Spleen (tissue), 13 donors: ENCODE measurements around the gene NPB. TPM values are rescaled to one million over a fixed set of nuclear protein-coding genes. Genes with fewer than 3 reads are reported as not detected.

Experiments
- DNase-seq: peaks from one replicate; pipeline ENCODE4 v3.0.0-alpha.2; 2020
- H3K27ac ChIP-seq, 8 donors: fragments of 200-600 bp; sonication (generic) in 7 of 8; 1 replicate in 4 of 8; 2 replicates in 4 of 8; pipeline versions ENCODE4 v1.5.0 to v1.8.0; 2016 to 2021; ENCODE audit warnings: inconsistent platforms in 4 of 8, mild to moderate bottlenecking in 4 of 8, moderate library complexity in 1 of 8
- H3K27me3 ChIP-seq, 7 donors: fragments of 200-600 bp; sonication (generic) in 6 of 7; replicated peaks in 1 of 7; 1 replicate in 4 of 7; 2 replicates in 3 of 7; pipeline versions ENCODE4 v1.5.0 to v1.8.0; 2016 to 2021; ENCODE audit warnings: inconsistent platforms in 3 of 7, mild to moderate bottlenecking in 1 of 7
- H3K36me3 ChIP-seq, 6 donors: fragments of 200-600 bp; sonication (generic) in 5 of 6; 1 replicate in 4 of 6; 2 replicates in 2 of 6; pipeline versions ENCODE4 v1.5.0 to v1.8.0; 2016 to 2021; ENCODE audit warnings: inconsistent platforms in 2 of 6
- H3K4me1 ChIP-seq, 6 donors: fragments of 200-600 bp; sonication (generic) in 5 of 6; 1 replicate in 3 of 6; 2 replicates in 3 of 6; pipeline versions ENCODE4 v1.5.0 to v1.8.0; 2016 to 2021; ENCODE audit warnings: inconsistent platforms in 3 of 6
- H3K4me3 ChIP-seq, 8 donors: fragments of 200-600 bp; sonication (generic) in 7 of 8; 1 replicate in 4 of 8; 2 replicates in 4 of 8; pipeline versions ENCODE4 v1.5.0 to v1.8.0; 2016 to 2021; ENCODE audit warnings: inconsistent platforms in 4 of 8, mild to moderate bottlenecking in 4 of 8, moderate library complexity in 2 of 8
- H3K9me3 ChIP-seq, 8 donors: fragments of 200-600 bp; sonication (generic) in 7 of 8; 1 replicate in 4 of 8; 2 replicates in 4 of 8; pipeline versions ENCODE4 v1.5.0 to v1.8.0; 2016 to 2021; ENCODE audit warnings: inconsistent platforms in 4 of 8
- POLR2A ChIP-seq, 3 donors: fragments of 450-650 bp; IDR thresholded peaks; one replicate each; pipeline ENCODE4 v1.5.1; 2017; ENCODE audit warnings: antibody characterized with exemption in 3 of 3, mild to moderate bottlenecking in 1 of 3
- POLR2AphosphoS5 ChIP-seq, 3 donors: sonication (generic); formaldehyde crosslinking; IDR thresholded peaks; one replicate each; pipeline ENCODE4 v1.5.1; 2017; ENCODE audit warnings: antibody characterized with exemption in 3 of 3
- WGBS, 5 donors: extraction: QIAGEN DNeasy Blood & Tissue Kit in 3 of 5; methylation state at CpG; one replicate each; pipeline versions ENCODE4 v1.1.5 to v1.1.7; 2013 to 2018; 5-methylcytosine and 5-hydroxymethylcytosine counted together
- intact Hi-C: fragments of 100-400 bp; cut with DNase I; formaldehyde crosslinking; loops from one replicate; pipeline ENCODE4 v1.15.0; 2023; ENCODE audit warnings: low total_unique reads
- long read RNA-seq, 2 donors: transcript quantifications; one replicate each; lab custom pipeline, GENCODE V29; 2026
- polyA plus RNA-seq, 3 donors: library from polyadenylated mRNA; stranded (reverse); fragments of 200-250 nt; gene quantifications; one replicate each; pipeline ENCODE4 v1.2.1, GENCODE V29; 2013
- total RNA-seq, 7 donors: library from RNA; depleted of rRNA in 3 of 7; stranded (reverse); fragments of >200 nt in 3 of 7; fragmentation: NEBNext Ultra II Directional in 4 of 7; extraction: Animal tissue kit (Norgen Biotek cat#: 25700) in 4 of 7; gene quantifications; one replicate each; pipeline versions ENCODE4 v1.1.0 to v1.2.1, GENCODE V29; 2016 to 2021
- TF ChIP-seq, protein P1 (sequence below), 11 experiments: fragments of 200-600 bp in 7 of 11; fragments of 450-650 bp in 4 of 11; sonication (generic) in 4 of 11; IDR thresholded peaks in 8 of 11; conservative IDR thresholded peaks in 3 of 11; 1 replicate in 7 of 11; 2 replicates in 4 of 11; pipeline versions ENCODE4 v1.4.0 to v1.8.0; 2016 to 2021; ENCODE audit warnings: antibody characterized with exemption in 11 of 11, inconsistent platforms in 4 of 11, mild to moderate bottlenecking in 1 of 11
- donor health status: healthy with polysubstance abuse.
- donor health status: DM: no; HTN: no; CAD: no; lungs with moderate emphysema.
- donor health status: DM: no; HTN: no; CAD: no.
- donor health status: Bipolar disorder and iron deficiency.
- donor health status: healthy.
- donor health status: DM: no; HTN: no; CAD: no.
- donor health status: DM: yes; HTN: yes; CAD: no.

The NPB gene
- total RNA-seq: 1 to 10 TPM in 3 of 7 donors, under 1 TPM in 3, not detected in 1; 0.23 to 2.9 (median 0.74) TPM
- 1 to 10 TPM; 2.2 to 4.8 (median 3.0) TPM for polyA plus RNA-seq
- long read RNA-seq, donor 1, partial matches to known transcripts: 0 of 4 reads
- long read RNA-seq, donor 1, other reads (novel, unspliced or antisense): 0 of 4 reads
- long read RNA-seq, donor 2, partial matches to known transcripts: 0 of 4 reads
- long read RNA-seq, donor 2, other reads (novel, unspliced or antisense): 0 of 4 reads

DNA sequence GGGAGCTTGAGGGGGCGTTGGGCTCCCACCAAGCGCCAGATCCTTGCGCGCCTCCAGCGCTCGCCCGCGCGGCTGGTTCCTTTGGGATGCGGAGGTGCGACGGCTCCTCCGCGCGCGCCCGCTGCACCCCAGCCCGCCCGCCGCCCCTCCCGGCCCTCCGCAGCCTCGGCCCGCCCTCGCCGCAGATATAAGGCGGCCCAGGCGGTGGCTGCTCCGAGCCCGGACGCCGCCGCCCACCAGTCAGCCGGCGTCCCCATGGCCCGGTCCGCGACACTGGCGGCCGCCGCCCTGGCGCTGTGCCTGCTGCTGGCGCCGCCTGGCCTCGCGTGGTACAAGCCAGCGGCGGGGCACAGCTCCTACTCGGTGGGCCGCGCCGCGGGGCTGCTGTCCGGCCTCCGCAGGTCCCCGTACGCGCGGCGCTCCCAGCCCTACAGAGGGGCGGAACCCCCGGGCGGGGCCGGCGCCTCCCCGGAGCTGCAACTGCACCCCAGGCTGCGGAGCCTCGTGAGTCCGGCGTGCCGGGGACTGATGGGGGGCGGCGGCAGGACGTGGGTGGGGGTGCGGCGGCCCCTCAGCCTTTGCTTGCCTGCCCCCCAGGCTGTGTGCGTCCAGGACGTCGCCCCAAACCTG, at the start of gene NPB:
TSS of gene NPB (plus strand) at position 216 of the 630 bp plus-strand sequence. CDS start at position 256, 40 bp downstream.
- TF ChIP-seq POLR2A (IDR thresholded peaks at IDR 0.05) (no peak), POLR2AphosphoS5 (IDR thresholded peaks at IDR 0.05) (no peak)
- TF ChIP-seq, protein P1, sequence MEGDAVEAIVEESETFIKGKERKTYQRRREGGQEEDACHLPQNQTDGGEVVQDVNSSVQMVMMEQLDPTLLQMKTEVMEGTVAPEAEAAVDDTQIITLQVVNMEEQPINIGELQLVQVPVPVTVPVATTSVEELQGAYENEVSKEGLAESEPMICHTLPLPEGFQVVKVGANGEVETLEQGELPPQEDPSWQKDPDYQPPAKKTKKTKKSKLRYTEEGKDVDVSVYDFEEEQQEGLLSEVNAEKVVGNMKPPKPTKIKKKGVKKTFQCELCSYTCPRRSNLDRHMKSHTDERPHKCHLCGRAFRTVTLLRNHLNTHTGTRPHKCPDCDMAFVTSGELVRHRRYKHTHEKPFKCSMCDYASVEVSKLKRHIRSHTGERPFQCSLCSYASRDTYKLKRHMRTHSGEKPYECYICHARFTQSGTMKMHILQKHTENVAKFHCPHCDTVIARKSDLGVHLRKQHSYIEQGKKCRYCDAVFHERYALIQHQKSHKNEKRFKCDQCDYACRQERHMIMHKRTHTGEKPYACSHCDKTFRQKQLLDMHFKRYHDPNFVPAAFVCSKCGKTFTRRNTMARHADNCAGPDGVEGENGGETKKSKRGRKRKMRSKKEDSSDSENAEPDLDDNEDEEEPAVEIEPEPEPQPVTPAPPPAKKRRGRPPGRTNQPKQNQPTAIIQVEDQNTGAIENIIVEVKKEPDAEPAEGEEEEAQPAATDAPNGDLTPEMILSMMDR (IDR thresholded peaks at IDR 0.05 in 8 of 11, conservative IDR thresholded peaks at IDR 0.05 in 3 of 11): no peak
- 1 to 5% (median 2%) methylated on average over 53 to 79 of the region's 79 CpGs; no CpG with 5 or more reads in 1 of the 5 donors for WGBS, 5 donors
- Histone ChIP-seq H3K27ac (peak within 1 kb of the TSS in 1 of 8 donors; percentile 1), H3K9me3 (no peaks in the 10 kb centered on the region), H3K4me1 (peaks cover 0 to 24% (median 18%) of the 10 kb centered on the region in 6 donors), H3K27me3 (peaks cover 0 to 29% (median 16%) of the 10 kb centered on the region in 7 donors), H3K4me3 (peak within 1 kb of the TSS in 7 of 8 donors; percentile 1 to 63 (median 25)), H3K36me3 (peaks cover 0 to 79% (median 41%) of the 10 kb centered on the region in 6 donors)
- intact Hi-C loops: no loop called here
- DNase-seq: no peak

DNA sequence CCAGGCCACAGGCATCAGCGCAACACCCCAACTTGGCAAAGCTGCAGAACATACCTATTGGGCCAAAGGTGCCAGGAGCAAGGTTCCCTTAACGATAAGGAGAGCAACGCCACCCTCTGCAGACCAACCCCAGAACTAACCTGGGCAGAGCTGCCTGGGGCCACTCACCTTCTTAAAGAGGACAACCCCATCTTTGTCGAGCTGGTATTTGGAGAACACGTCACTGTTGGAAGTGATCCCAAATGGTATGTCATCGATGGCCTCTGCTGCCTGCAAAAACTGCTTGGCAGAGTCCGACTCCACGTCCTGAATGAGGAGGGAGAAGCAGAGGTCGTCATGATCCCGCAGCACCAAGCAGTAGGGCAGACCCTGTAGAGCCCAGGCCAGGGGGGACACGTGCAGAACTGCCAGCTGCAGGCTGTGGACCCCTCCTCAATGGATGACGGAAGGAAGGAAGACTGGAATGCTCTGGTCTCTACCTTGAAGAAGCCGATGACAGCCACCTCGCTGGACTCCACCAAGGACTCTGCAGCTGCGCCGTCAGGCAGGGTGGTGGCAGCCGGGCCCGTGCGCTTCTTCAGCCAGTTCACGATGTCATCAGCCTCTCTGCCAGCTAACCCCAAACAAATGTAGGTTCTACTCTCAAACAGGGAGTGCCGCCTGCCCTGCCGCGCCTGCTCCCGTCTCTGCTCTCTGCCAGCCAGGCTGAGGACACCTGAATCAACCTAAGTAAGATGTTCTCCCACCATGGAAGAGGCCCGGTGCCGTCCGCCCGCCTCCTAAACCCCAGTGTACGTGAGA, 46.9 kb upstream of the NPB start:
- peak overlapping the region in 2 of 8 donors; percentile 16 to 21 for H3K27ac ChIP-seq
- no peaks in the 10 kb centered on the region for H3K9me3 ChIP-seq
- H3K36me3 ChIP-seq: peaks cover 3 to 91% (median 72%) of the 10 kb centered on the region in 6 donors
- no peak for DNase-seq
- intact Hi-C loops: no loop called here
- H3K4me3 ChIP-seq: peak overlapping the region in 1 of 8 donors; percentile 3
- WGBS, 5 donors: 74 to 85% (median 80%) methylated on average over 23 to 29 of the region's 29 CpGs
- H3K4me1 ChIP-seq: peaks cover 21 to 91% (median 67%) of the 10 kb centered on the region in 6 donors
- no peaks in the 10 kb centered on the region for H3K27me3 ChIP-seq
- TF ChIP-seq POLR2AphosphoS5 (IDR thresholded peaks at IDR 0.05) (peak in 2 of 3 donors; percentile 43 to 63), POLR2A (IDR thresholded peaks at IDR 0.05) (no peak)
- TF ChIP-seq, protein P1 (IDR thresholded peaks at IDR 0.05 in 8 of 11, conservative IDR thresholded peaks at IDR 0.05 in 3 of 11): no peak

DNA sequence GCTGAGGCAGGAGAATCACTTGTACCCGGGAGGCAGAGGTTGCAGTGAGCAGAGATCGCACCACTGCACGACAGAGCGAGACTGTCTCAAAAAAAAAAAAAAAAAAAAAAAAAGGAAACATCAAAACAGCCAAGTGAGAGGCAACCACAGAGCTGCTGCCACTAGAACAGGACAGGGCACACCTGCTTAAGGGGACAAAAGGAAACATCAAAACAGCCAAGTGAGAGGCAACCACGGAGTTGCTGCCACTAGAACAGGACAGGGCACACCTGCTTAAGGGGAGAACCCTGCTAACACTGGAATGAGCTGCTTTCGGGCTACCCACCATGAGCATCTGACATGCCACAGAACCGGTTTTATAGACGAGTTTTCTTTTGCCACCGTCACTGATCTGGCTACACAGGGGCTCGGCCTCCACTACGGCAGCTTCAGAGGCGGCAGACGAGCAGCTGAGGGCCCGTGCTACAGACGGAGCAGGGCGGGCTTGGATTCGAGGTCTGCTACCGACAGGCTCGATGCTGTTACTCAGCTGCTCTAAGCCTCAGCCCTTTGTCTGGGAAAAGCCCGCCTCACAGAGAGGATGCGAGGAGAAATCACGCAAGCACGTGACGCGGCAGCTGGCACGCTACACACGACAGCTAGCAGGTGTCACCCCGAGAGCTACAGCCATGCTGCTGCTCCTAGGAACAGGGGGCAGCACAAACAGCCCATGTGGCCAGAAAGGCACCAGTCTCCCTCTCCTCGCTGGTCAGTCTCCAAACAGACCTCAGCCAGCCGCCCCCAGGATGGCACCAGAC, 43.7 kb upstream of the NPB start:
- TF ChIP-seq, protein P1 (IDR thresholded peaks at IDR 0.05 in 8 of 11, conservative IDR thresholded peaks at IDR 0.05 in 3 of 11): no peak
- peak; percentile 40 to 56 (median 47) for TF ChIP-seq POLR2AphosphoS5 (IDR thresholded peaks at IDR 0.05)
- TF ChIP-seq POLR2A (IDR thresholded peaks at IDR 0.05): no peak
- 51 to 76% (median 65%) methylated on average over 27 to 30 of the region's 30 CpGs for WGBS, 5 donors
- Histone ChIP-seq H3K27me3 (no peaks in the 10 kb centered on the region), H3K4me3 (peak overlapping the region; percentile 78 to 99 (median 92)), H3K36me3 (peaks cover 3 to 65% (median 44%) of the 10 kb centered on the region in 6 donors), H3K4me1 (peaks cover 34 to 90% (median 79%) of the 10 kb centered on the region in 6 donors), H3K9me3 (no peaks in the 10 kb centered on the region), H3K27ac (peak overlapping the region in 7 of 8 donors; percentile 10 to 98 (median 96))
- no peak for DNase-seq
- intact Hi-C loops: no loop called here
